GM12878 (cell line): Measurements from ENCODE around the gene TCF12.

Source experiments
- CTCF ChIP-seq, 3 experiments: IDR thresholded peaks in 2 of 3; conservative IDR thresholded peaks in 1 of 3; 2 replicates each; pipeline ENCODE4 v1.5.1; 2011; ENCODE audit warnings: low read depth in 3 of 3, low read length in 3 of 3, mild to moderate bottlenecking in 3 of 3, control low read depth in 2 of 3, moderate library complexity in 2 of 3, inconsistent platforms in 1 of 3, mixed read lengths in 1 of 3; ENCODE audit not compliant: control insufficient read depth in 2 of 3, insufficient read depth in 1 of 3; ENCODE audit errors: extremely low read depth in 1 of 3
- EP300 ChIP-seq, 2 experiments: fragments of 150-350 bp in 1 of 2; IDR thresholded peaks; 2 replicates each; pipeline ENCODE4 v1.6.1; 2011 to 2012; ENCODE audit warnings: low read depth in 2 of 2, low read length in 2 of 2, borderline replicate concordance in 1 of 2, improper control_type of control experiment in 1 of 2, inconsistent platforms in 1 of 2; ENCODE audit not compliant: control insufficient read depth in 1 of 2
- EZH2 ChIP-seq: IDR thresholded peaks from 2 replicates; pipeline ENCODE4 v1.6.1; 2012; ENCODE audit warnings: low read depth, mild to moderate bottlenecking, control low read depth, inconsistent platforms, low read length, borderline replicate concordance; ENCODE audit not compliant: control insufficient read depth
- MTA2 ChIP-seq: fragments of 450-650 bp; IDR thresholded peaks from 2 replicates; pipeline ENCODE4 v1.6.1; 2016; ENCODE audit warnings: low read depth, mild to moderate bottlenecking, moderate library complexity
- POLR2A ChIP-seq: IDR thresholded peaks from 2 replicates; pipeline ENCODE4 v1.6.1; 2011; ENCODE audit warnings: low read depth, mild to moderate bottlenecking, low read length
- ZBTB40 ChIP-seq: fragments of 450-650 bp; IDR thresholded peaks from 2 replicates; pipeline ENCODE4 v1.6.1; 2016; ENCODE audit warnings: mild to moderate bottlenecking, moderate library complexity, borderline replicate concordance

GRCh38 chr15:56996746-56997470 is 78.5 kb downstream of the TCF12 start:
- TF ChIP-seq EP300 (IDR thresholded peaks at IDR 0.05; ENCODE audit: borderline replicate concordance in 1 of 2, control insufficient read depth in 1 of 2, low read depth in 2 of 2, low read length in 2 of 2) (no peak), CTCF (IDR thresholded peaks at IDR 0.05 in 2 of 3, conservative IDR thresholded peaks at IDR 0.05 in 1 of 3; ENCODE audit: control insufficient read depth in 2 of 3, extremely low read depth in 1 of 3, insufficient read depth in 1 of 3, low read depth in 3 of 3, low read length in 3 of 3) (no peak), POLR2A (no peak), EZH2 (no peak), MTA2 (no peak), ZBTB40 (no peak)
